ENCODE results near the gene TNFRSF18.

DNA sequence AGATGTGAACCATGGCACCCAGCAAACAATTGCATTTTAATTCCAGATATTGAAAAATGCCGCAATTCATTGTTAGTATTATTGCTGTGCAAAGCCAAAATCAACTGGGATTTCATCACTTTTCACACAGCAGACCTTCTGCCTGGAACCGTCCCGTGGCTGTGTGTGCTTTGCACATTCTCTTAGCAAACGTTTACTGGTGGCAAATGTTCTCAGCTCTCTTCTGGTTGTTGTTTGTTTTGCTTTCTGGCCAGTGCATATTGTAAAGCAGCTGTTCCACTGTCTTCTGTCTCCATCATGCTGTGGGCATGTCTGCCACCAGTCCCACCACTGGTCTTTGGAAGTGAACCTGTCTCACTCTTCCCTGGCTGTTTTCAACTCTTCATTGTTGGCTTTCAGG, 52.5 kb downstream of the TNFRSF18 start:
- TF ChIP-seq POLR2A (IDR thresholded peaks at IDR 0.05; ENCODE audit: low read depth, low read length) (no peak), TAF1 (IDR thresholded peaks at IDR 0.05; ENCODE audit: low read depth, low read length) (no peak), POU2F2 (IDR thresholded peaks at IDR 0.05; ENCODE audit: low read depth, low read length) (no peak), POLR2AphosphoS5 (IDR thresholded peaks at IDR 0.05; ENCODE audit: low read depth, low read length) (no peak), SPI1 (IDR thresholded peaks at IDR 0.05; ENCODE audit: low read depth, low read length) (no peak), PAX5 (IDR thresholded peaks at IDR 0.05; ENCODE audit: insufficient read depth, low read length, severe bottlenecking) (no peak)

All from GM12891 (cell line).